ENCODE measurements around the gene CLEC16A. TPM values are rescaled to one million over a fixed set of nuclear protein-coding genes. Genes with fewer than 3 reads are reported as not detected.

The CLEC16A gene
- total and polyA plus RNA-seq, 7 experiments from 2014 or later: 14.7 to 38.2 (median 31.8) TPM

GRCh38 chr16:10933865-10934264 is 10.5 kb upstream of the CLEC16A start:
- ChIA-PET POLR2A (no interaction called here), CTCF (no interaction called here)
- no peaks in the 10 kb centered on the region for H3K27me3 Mint-ChIP-seq
- no peak for ATAC-seq
- H3K27ac ChIP-seq (ENCODE audit: low read depth, low read length): no peak overlapping the region
- no peaks in the 10 kb centered on the region for H3K9me3 ChIP-seq (ENCODE audit: control insufficient read depth in 2 of 3, low read length in 3 of 3)
- no peak for DNase-seq
- intact Hi-C loops (cut with micrococcal nuclease): no loop called here
- peaks cover 27 to 44% of the 10 kb centered on the region in 2 donors for H3K4me1 ChIP-seq (ENCODE audit: control insufficient read depth in 2 of 2, insufficient read depth in 2 of 2, low read length in 2 of 2)
- H3K4me3 Mint-ChIP-seq: no peak overlapping the region
- peaks cover 0 to 42% (median 0%) of the 10 kb centered on the region in 3 experiments for H3K36me3 ChIP-seq (ENCODE audit: control insufficient read depth in 2 of 3, insufficient read depth in 3 of 3, low read length in 3 of 3)
- peaks cover 45 to 70% (median 60%) of the 10 kb centered on the region in 7 donors for H3K4me1 Mint-ChIP-seq
- no peak overlapping the region for H3K27ac Mint-ChIP-seq
- H3K36me3 Mint-ChIP-seq: peaks cover 0 to 16% (median 0%) of the 10 kb centered on the region in 5 donors
- no peaks in the 10 kb centered on the region for H3K9me3 Mint-ChIP-seq
- H3K4me3 ChIP-seq (ENCODE audit: low read length): no peak overlapping the region
- H3K27me3 ChIP-seq (ENCODE audit: control insufficient read depth in 2 of 2, insufficient read depth in 2 of 2, low read length in 2 of 2): no peaks in the 10 kb centered on the region

DNA sequence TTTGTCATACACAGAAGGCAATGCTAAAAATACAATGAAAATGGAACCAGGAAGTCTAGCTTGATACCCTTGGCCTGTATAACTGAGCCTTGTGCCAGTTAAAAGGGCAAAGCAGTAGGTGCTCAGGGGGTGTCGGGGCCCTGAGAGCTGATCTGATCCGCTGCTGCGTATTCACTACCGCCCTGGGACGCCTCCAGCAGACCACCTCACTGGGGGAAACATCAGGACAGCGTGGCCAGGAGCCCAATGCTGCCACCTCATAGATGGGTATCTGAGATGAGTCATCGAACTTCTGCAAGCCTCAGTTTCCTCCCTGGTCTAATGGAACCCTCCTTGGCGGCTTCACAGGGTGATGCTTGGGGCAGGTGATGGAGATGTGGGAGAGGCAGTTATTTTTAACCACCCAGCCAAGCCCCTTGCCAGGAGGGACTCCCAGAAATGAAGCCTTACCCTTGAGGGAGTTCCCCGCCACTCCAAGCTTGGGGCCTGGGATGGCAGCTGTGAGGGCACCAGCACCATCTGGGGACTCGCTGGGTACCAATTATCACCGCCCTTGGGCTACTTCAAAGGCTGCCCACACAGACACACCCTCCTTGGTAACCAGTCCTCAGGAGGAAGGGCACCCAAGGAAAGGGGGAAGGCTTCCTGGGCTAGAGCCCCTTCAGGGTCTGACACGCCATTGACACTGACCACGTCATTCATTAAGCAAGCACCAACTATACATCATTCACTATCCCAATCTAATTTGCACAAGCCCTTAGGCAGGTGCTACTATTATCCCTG is 9.8 kb upstream of the CLEC16A start:
- ChIA-PET CTCF (no interaction called here), POLR2A (no interaction called here)
- H3K4me1 Mint-ChIP-seq: peaks cover 52 to 76% (median 66%) of the 10 kb centered on the region in 7 donors
- peaks cover 0 to 14% (median 0%) of the 10 kb centered on the region in 5 donors for H3K36me3 Mint-ChIP-seq
- Histone ChIP-seq H3K4me3 (ENCODE audit: low read length) (no peak overlapping the region), H3K36me3 (ENCODE audit: control insufficient read depth in 2 of 3, insufficient read depth in 3 of 3, low read length in 3 of 3) (peaks cover 0 to 35% (median 0%) of the 10 kb centered on the region in 3 experiments), H3K27ac (ENCODE audit: low read depth, low read length) (no peak overlapping the region), H3K4me1 (ENCODE audit: control insufficient read depth in 2 of 2, insufficient read depth in 2 of 2, low read length in 2 of 2) (peaks cover 34 to 50% of the 10 kb centered on the region in 2 donors), H3K27me3 (ENCODE audit: control insufficient read depth in 2 of 2, insufficient read depth in 2 of 2, low read length in 2 of 2) (no peaks in the 10 kb centered on the region), H3K9me3 (ENCODE audit: control insufficient read depth in 2 of 3, low read length in 3 of 3) (no peaks in the 10 kb centered on the region)
- no peaks in the 10 kb centered on the region for H3K9me3 Mint-ChIP-seq
- intact Hi-C loops (cut with micrococcal nuclease): no loop called here
- DNase-seq: no peak
- no peak for ATAC-seq
- H3K27me3 Mint-ChIP-seq: no peaks in the 10 kb centered on the region
- H3K4me3 Mint-ChIP-seq: no peak overlapping the region
- H3K27ac Mint-ChIP-seq: peak overlapping the region in 2 of 9 donors; percentile 1 to 6

GRCh38 chr16:10935226-10935915 is 9.0 kb upstream of the CLEC16A start:
- Mint-ChIP-seq H3K9me3 (no peaks in the 10 kb centered on the region), H3K36me3 (peaks cover 0 to 15% (median 0%) of the 10 kb centered on the region in 5 donors), H3K4me3 (peak overlapping the region in 7 of 10 donors; percentile 2 to 91 (median 30)), H3K27me3 (no peaks in the 10 kb centered on the region), H3K27ac (peak overlapping the region in 1 of 9 donors; percentile 18), H3K4me1 (peaks cover 60 to 80% (median 72%) of the 10 kb centered on the region in 7 donors)
- DNase-seq (no peak), ATAC-seq (no peak)
- intact Hi-C loops (cut with micrococcal nuclease): no loop called here
- H3K4me3 ChIP-seq (ENCODE audit: low read length): no peak overlapping the region
- ChIA-PET POLR2A (no interaction called here), CTCF (interaction anchor here (1.0 kb wide), 1 partner anchor 9 kb away, joined by 7 read pairs; no protein-coding TSS in a partner anchor)
- H3K27me3 ChIP-seq (ENCODE audit: control insufficient read depth in 2 of 2, insufficient read depth in 2 of 2, low read length in 2 of 2): no peaks in the 10 kb centered on the region
- peaks cover 42 to 58% of the 10 kb centered on the region in 2 donors for H3K4me1 ChIP-seq (ENCODE audit: control insufficient read depth in 2 of 2, insufficient read depth in 2 of 2, low read length in 2 of 2)
- H3K27ac ChIP-seq (ENCODE audit: low read depth, low read length): no peak overlapping the region
- peaks cover 0 to 27% (median 0%) of the 10 kb centered on the region in 3 experiments for H3K36me3 ChIP-seq (ENCODE audit: control insufficient read depth in 2 of 3, insufficient read depth in 3 of 3, low read length in 3 of 3)
- no peaks in the 10 kb centered on the region for H3K9me3 ChIP-seq (ENCODE audit: control insufficient read depth in 2 of 3, low read length in 3 of 3)

DNA sequence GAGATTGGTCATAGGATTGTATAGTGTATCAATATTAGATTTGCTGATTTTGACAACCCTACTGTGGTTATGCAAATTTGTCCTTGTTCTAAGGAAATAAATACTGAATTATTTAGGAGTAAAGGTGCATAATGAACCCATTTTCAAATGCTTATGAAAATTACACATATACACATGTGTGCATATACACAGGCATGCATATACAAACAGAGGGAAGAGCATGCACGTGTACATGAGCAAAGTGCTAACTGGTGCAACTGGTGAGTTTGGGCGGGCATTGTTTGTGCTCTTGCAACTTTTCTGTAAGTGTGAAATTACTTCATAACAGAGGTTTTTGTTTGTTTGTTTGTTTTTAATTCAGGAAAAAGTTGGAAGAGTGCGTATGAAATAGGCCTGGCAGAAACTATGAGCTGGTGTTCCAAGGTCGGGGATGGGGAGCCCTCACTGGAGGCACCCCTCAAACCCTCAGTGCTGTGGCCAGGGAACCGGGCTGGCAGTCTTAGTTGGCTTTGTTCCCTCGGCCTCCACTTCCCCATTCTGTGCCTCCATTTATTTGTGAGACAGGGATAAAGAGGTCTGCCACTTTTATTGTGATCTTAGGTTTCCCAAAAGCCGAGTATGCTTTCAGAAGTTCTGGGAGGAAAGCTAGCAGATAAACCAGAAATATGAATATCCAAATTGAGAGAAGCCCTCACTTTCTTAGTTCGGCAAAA is 7.9 kb upstream of the CLEC16A start:
- no peaks in the 10 kb centered on the region for H3K9me3 ChIP-seq (ENCODE audit: control insufficient read depth in 2 of 3, low read length in 3 of 3)
- no peaks in the 10 kb centered on the region for H3K9me3 Mint-ChIP-seq
- DNase-seq (no peak), ATAC-seq (no peak)
- H3K27ac ChIP-seq (ENCODE audit: low read depth, low read length): no peak overlapping the region
- peak overlapping the region in 9 of 10 donors; percentile 51 to 96 (median 93) for H3K4me3 Mint-ChIP-seq
- peaks cover 52 to 61% of the 10 kb centered on the region in 2 donors for H3K4me1 ChIP-seq (ENCODE audit: control insufficient read depth in 2 of 2, insufficient read depth in 2 of 2, low read length in 2 of 2)
- peak overlapping the region in 4 of 9 donors; percentile 21 to 56 (median 34) for H3K27ac Mint-ChIP-seq
- H3K36me3 Mint-ChIP-seq: peaks cover 0 to 18% (median 0%) of the 10 kb centered on the region in 5 donors
- H3K27me3 Mint-ChIP-seq: no peaks in the 10 kb centered on the region
- H3K4me1 Mint-ChIP-seq: peaks cover 66 to 88% (median 79%) of the 10 kb centered on the region in 7 donors
- CTCF ChIA-PET: interaction anchor here (1.0 kb wide), 1 partner anchor 10 kb away, joined by 7 read pairs; no protein-coding TSS in a partner anchor
- no peak overlapping the region for H3K4me3 ChIP-seq (ENCODE audit: low read length)
- H3K27me3 ChIP-seq (ENCODE audit: control insufficient read depth in 2 of 2, insufficient read depth in 2 of 2, low read length in 2 of 2): no peaks in the 10 kb centered on the region
- POLR2A ChIA-PET: interaction anchor here (1.2 kb wide), 1 partner anchor 10 kb away, joined by 4 read pairs; no protein-coding TSS in a partner anchor
- intact Hi-C loops (cut with micrococcal nuclease): no loop called here
- H3K36me3 ChIP-seq (ENCODE audit: control insufficient read depth in 2 of 3, insufficient read depth in 3 of 3, low read length in 3 of 3): peaks cover 0 to 20% (median 0%) of the 10 kb centered on the region in 3 experiments

DNA sequence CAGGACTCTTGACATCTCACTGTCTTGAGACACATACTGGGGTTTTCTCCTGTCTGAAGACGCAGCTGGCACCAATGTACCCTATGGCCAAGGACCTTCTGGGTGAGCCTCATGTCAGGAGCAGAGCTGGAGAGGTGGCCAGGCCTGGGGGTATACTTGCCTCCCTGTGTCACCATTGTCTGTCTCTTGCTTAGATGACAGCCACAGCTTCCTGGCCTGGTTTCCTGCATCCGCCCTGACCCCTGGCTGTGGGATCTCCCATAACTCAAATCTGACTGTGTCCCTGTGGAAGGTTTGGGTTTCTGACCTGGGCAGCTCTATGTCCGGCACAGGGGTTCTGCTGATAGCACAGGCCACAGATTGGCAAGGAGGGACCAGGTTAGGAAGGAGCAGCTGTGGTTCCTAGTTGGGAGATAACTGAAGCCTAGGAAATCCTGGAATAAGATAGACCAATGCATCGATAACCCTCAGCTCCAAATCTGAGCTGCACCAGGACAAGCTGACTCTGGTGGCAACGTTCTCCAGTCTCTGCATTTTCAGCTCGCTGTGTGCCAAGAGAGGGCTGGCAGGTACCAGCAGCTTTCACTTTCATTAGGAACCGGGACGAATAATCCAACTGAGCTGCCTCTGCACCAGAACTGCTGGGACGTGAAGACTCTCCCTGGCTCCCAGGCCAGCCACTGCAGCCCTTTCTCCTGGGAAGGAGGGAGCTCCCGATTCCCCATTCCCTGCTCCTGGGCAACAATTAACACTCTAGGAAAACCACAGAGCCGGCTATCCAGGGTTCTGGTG is 7.1 kb upstream of the CLEC16A start:
- H3K9me3 ChIP-seq (ENCODE audit: control insufficient read depth in 2 of 3, low read length in 3 of 3): no peaks in the 10 kb centered on the region
- ChIA-PET CTCF (interaction anchor here (0.8 to 1.1 kb wide), 2 partner anchors 18 to 103 kb away, joined by 5 read pairs; no protein-coding TSS in a partner anchor), POLR2A (interaction anchor here (1.2 kb wide), 1 partner anchor 11 kb away, joined by 4 read pairs; no protein-coding TSS in a partner anchor)
- intact Hi-C loops (cut with micrococcal nuclease): no loop called here
- H3K4me3 ChIP-seq (ENCODE audit: low read length): peak overlapping the region; percentile 54
- H3K4me1 Mint-ChIP-seq: peaks cover 66 to 87% (median 79%) of the 10 kb centered on the region in 7 donors
- no peak for ATAC-seq
- no peak for DNase-seq
- peaks cover 0 to 18% (median 0%) of the 10 kb centered on the region in 5 donors for H3K36me3 Mint-ChIP-seq
- peak overlapping the region; percentile 86 to 96 (median 93) for H3K4me3 Mint-ChIP-seq
- peak overlapping the region in 8 of 9 donors; percentile 2 to 82 (median 68) for H3K27ac Mint-ChIP-seq
- H3K9me3 Mint-ChIP-seq: no peaks in the 10 kb centered on the region
- H3K27me3 Mint-ChIP-seq: no peaks in the 10 kb centered on the region
- H3K4me1 ChIP-seq (ENCODE audit: control insufficient read depth in 2 of 2, insufficient read depth in 2 of 2, low read length in 2 of 2): peaks cover 52 to 61% of the 10 kb centered on the region in 2 donors
- peak overlapping the region; percentile 17 for H3K27ac ChIP-seq (ENCODE audit: low read depth, low read length)
- no peaks in the 10 kb centered on the region for H3K27me3 ChIP-seq (ENCODE audit: control insufficient read depth in 2 of 2, insufficient read depth in 2 of 2, low read length in 2 of 2)
- peaks cover 0 to 20% (median 0%) of the 10 kb centered on the region in 3 experiments for H3K36me3 ChIP-seq (ENCODE audit: control insufficient read depth in 2 of 3, insufficient read depth in 3 of 3, low read length in 3 of 3)
